Central memory CD8-positive, alpha-beta T cell (primary cell): ENCODE measurements around the gene TMEM132E.

Source experiments
- ATAC-seq: fragments of 150-1000 bp; cut with Tn5 transposase; replicated peaks from 2 replicates; pipeline ENCODE4 v1.10.0; 2022; ENCODE audit warnings: mild to moderate bottlenecking, moderate FRiP score, moderate number of reproducible peaks; ENCODE audit not compliant: poor library complexity, severe bottlenecking; ENCODE audit errors: extremely low read depth
- DNase-seq, 2 donors: peaks; one replicate each; pipeline ENCODE4 v3.0.0; 2021; ENCODE audit warnings: low spot score in 2 of 2
- H3K27ac Mint-ChIP-seq: one replicate; pipeline ENCODE4 v1.8.0; 2022; ENCODE audit warnings: low read depth, mild to moderate bottlenecking, moderate library complexity, mixed read lengths
- H3K27me3 Mint-ChIP-seq: one replicate; pipeline ENCODE4 v1.8.0; 2022; ENCODE audit warnings: mixed read lengths
- H3K36me3 Mint-ChIP-seq: one replicate; pipeline ENCODE4 v1.8.0; 2022; ENCODE audit warnings: mild to moderate bottlenecking, moderate library complexity, mixed read lengths; ENCODE audit not compliant: insufficient read depth
- H3K4me1 Mint-ChIP-seq: one replicate; pipeline ENCODE4 v1.8.0; 2022; ENCODE audit warnings: mixed read lengths
- H3K4me3 Mint-ChIP-seq: one replicate; pipeline ENCODE4 v1.8.0; 2022; ENCODE audit warnings: mild to moderate bottlenecking, moderate library complexity, mixed read lengths
- H3K9me3 Mint-ChIP-seq: one replicate; pipeline ENCODE4 v1.8.0; 2022; ENCODE audit warnings: mixed read lengths

Gene TMEM132E

DNA sequence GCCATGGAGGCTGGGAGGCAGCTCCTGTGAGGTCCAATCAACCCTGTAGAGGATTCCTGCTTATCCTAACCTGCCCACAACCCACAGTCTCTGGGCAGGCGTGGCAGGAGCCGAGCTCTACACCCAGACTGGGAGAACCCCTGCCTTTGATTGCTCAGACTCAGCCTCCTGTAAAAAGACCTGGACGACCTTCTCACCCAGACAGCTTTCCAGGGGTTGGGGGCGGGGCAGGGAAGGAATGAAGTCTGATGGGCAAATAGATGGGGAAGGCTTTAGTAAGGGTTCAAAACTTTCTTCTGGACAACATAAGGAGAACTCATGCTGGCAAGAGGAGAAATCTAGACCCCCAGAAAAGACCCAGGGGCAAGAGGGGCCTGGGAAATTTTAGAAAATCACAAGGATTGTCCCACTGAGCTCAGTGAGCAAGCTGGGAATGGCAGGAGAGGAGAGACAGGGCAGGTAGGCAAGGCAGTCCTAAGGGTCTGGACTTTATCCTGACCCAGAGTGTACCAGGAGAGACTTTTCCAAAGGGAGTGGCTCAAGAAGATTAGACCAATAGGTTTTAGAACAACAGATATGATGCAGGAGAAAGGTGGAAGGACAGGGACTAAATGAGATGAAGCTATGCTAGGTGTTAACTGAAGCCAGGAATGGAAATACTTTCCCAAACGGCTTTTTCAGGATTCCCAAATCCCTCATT lies 70.8 kb downstream of the TMEM132E start:
- ATAC-seq (no peak), DNase-seq (no peak)
- H3K27me3 Mint-ChIP-seq = peaks cover 71% of the 10 kb centered on the region
- no peaks in the 10 kb centered on the region for H3K4me1 Mint-ChIP-seq
- no peaks in the 10 kb centered on the region for H3K9me3 Mint-ChIP-seq
- H3K36me3 Mint-ChIP-seq = no peaks in the 10 kb centered on the region
- no peak overlapping the region for H3K27ac Mint-ChIP-seq
- H3K4me3 Mint-ChIP-seq = no peak overlapping the region

DNA sequence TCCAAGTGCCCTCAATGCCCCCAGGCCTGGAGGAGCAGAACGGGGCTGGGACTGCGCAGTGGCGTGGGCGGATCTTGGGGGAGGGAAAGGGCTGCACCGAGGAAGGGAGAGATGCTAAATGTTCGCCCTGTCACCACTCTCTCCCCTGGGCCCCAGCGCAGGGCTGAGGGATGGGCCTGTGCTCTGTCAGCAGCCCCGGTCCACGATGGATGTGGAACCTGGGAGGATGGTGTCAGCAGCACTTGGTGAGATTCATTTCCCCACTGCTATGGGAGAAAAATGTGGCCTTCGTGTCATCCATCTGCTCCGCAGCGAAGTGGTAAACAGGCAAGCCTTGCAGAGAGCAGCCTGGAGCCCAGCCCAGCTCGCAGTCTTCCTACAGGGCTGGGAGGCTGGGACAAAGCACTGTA lies 72.0 kb downstream of the TMEM132E start:
- ATAC-seq = no peak
- Mint-ChIP-seq H3K27me3 (peaks cover 59% of the 10 kb centered on the region), H3K4me1 (no peaks in the 10 kb centered on the region), H3K9me3 (no peaks in the 10 kb centered on the region), H3K4me3 (no peak overlapping the region), H3K36me3 (no peaks in the 10 kb centered on the region), H3K27ac (no peak overlapping the region)
- DNase-seq = no peak

DNA sequence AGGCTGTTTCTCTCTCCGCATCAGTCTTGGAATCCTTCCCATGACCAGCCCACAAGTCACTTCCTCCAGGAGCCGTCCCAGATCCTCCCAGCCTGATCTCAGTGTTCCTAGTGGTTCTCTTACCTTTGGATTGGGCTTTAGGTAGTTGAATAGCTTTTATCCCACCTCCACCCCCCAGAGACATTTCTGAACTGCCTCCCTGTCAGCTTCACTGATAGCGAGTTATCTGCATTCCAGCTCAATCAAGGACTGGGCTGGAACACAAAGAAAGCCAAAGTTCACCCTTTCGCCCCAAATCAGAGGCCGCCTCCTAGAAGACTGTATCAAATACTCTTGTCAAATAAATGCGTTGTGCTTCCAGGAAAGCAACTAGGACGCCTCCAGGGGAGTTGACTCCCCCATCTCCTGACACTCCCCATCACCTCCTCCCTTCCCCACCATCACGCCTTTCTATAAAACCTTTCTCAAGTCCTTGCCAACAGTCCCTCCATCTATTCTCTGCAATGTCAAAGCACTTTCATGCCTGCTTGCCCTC lies 72.7 kb downstream of the TMEM132E start:
- H3K27ac Mint-ChIP-seq = no peak overlapping the region
- H3K4me1 Mint-ChIP-seq = no peaks in the 10 kb centered on the region
- H3K27me3 Mint-ChIP-seq = peaks cover 53% of the 10 kb centered on the region
- no peaks in the 10 kb centered on the region for H3K9me3 Mint-ChIP-seq
- DNase-seq (no peak), ATAC-seq (no peak)
- H3K4me3 Mint-ChIP-seq = no peak overlapping the region
- H3K36me3 Mint-ChIP-seq = no peaks in the 10 kb centered on the region

DNA sequence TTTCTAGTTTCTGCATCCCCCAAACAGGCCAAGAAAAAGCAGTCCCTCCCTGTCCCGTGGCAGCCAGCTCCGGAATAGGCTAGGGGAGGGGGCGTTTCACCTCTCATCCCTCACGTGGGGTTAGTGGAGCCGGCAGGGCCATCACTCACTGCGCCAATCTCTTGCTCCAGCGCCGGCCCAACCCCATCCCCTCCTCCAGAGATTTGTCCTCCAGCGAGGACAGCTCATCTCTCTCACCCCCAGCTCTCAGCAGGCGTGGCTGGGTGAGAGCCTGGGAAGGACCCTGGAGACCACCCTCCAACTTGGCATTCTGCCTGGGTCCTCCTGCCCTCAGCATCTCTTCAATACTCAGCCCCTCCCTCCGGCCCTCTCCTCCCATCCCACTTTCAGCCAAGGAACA lies 74.1 kb downstream of the TMEM132E start:
- ATAC-seq = no peak
- DNase-seq = no peak
- no peaks in the 10 kb centered on the region for H3K9me3 Mint-ChIP-seq
- no peaks in the 10 kb centered on the region for H3K36me3 Mint-ChIP-seq
- H3K27me3 Mint-ChIP-seq = peaks cover 45% of the 10 kb centered on the region
- H3K27ac Mint-ChIP-seq = no peak overlapping the region
- H3K4me3 Mint-ChIP-seq = no peak overlapping the region
- no peaks in the 10 kb centered on the region for H3K4me1 Mint-ChIP-seq

DNA sequence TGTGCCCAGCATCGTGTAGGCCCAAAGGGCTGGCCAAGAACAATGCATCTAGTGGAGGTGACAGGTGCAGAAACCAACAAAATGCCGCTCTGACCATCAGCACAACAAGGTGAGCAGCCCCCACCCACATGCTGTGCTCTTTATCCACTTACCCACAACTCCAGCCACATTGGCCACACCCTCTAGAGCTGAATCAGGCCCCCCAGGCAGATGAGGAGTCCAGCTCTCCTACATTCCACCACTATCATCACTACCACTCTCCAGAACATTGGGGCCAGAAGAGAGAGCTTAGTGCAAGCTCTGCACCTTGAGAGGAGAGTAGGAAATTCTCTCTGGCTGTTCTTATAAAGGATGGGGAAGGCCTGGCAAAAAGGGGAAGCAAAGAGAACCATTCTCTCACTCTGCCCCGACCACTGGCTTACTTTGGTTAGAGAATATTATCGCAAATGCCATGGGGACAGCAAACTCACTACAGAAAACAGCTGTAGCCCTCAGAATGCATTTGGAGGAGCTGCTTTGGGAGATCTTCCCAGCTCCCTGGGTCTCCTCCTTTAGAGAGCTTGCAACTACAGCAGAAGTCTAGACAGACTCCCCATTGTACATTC lies 75.0 kb downstream of the TMEM132E start:
- DNase-seq (no peak), ATAC-seq (no peak)
- Mint-ChIP-seq H3K9me3 (no peaks in the 10 kb centered on the region), H3K27ac (no peak overlapping the region), H3K4me1 (no peaks in the 10 kb centered on the region), H3K36me3 (no peaks in the 10 kb centered on the region), H3K27me3 (peaks cover 45% of the 10 kb centered on the region), H3K4me3 (no peak overlapping the region)

DNA sequence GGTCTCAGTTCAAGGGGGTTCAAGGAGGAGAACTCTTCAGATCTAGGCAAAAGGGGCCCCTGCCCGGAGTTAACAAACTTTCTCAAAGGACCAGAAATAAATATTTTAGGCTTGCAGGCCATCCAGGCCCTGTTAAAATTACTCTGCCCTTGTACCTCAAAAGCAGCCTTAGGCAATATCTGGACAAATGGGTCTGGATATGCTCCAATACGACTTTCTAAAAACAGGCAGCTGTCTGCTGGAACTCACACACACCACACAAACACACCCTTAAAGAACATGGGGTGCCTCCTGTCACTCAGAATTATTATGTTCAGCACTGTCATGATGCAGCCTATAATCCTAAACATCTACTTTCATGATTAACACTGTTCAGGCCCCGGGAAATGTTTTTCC lies 75.5 kb downstream of the TMEM132E start:
- H3K36me3 Mint-ChIP-seq = no peaks in the 10 kb centered on the region
- H3K27me3 Mint-ChIP-seq = peaks cover 48% of the 10 kb centered on the region
- ATAC-seq = no peak
- H3K27ac Mint-ChIP-seq = no peak overlapping the region
- DNase-seq = no peak
- no peaks in the 10 kb centered on the region for H3K4me1 Mint-ChIP-seq
- H3K4me3 Mint-ChIP-seq = no peak overlapping the region
- no peaks in the 10 kb centered on the region for H3K9me3 Mint-ChIP-seq

DNA sequence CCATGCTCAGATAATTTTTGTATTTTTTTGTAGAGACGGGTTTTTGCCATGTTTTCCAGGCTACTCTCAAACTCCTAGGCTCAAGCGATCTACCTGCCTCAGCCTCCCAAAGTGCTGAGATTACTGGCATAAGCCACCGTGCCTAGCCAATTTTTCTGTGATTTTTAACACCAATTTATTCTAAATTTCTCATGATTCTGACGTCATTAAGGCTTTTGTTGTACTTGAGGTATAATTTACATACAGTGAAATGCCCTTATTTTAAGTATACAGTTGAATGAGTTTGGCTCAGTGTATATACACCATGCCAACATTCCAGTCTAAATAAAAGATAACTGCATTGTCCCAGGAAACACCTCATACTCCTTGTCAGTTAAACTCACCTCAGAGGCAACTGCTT lies 77.4 kb downstream of the TMEM132E start:
- peaks cover 50% of the 10 kb centered on the region for H3K27me3 Mint-ChIP-seq
- no peak for DNase-seq
- no peaks in the 10 kb centered on the region for H3K36me3 Mint-ChIP-seq
- H3K4me3 Mint-ChIP-seq = no peak overlapping the region
- ATAC-seq = no peak
- no peaks in the 10 kb centered on the region for H3K9me3 Mint-ChIP-seq
- no peak overlapping the region for H3K27ac Mint-ChIP-seq
- no peaks in the 10 kb centered on the region for H3K4me1 Mint-ChIP-seq

DNA sequence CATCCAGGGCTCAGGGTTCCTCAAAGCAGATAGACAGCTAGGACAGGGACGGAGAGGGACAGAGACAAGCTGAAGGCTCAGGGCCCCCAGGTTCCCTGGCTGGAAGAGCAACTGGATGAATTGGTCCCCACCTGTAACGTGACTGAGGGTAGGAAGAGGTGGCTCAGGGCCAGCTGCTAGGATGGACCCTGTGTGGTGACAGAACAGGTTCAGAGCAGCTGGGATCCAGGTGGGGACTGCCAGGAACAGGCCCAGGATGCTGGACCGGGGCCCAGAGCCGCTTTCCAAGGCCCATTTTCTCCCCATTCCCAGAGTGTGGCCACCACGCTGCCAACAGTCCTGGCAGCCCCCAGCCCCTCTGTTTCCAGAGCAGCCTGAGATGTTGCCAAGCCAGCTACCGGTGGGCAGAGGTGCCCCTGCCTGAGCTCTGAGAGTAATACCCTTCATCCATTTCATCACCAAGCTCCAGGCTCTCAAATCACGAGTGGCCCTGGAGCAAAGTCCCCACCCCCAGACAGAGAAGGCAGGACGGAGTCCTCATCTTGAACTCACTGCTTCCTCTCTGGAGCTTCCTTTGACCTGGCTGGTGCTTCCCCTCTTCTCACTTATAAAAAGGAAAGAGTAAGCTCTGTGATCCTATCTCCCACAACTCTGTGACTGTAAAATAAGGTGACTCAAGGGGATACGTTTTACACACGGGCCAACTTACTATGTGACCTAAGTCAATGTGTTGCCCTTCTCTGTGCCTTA lies 79.6 kb downstream of the TMEM132E start:
- ATAC-seq (no peak), DNase-seq (no peak)
- Mint-ChIP-seq H3K27ac (no peak overlapping the region), H3K9me3 (no peaks in the 10 kb centered on the region), H3K36me3 (no peaks in the 10 kb centered on the region), H3K4me3 (no peak overlapping the region), H3K27me3 (peaks cover 41% of the 10 kb centered on the region), H3K4me1 (no peaks in the 10 kb centered on the region)

DNA sequence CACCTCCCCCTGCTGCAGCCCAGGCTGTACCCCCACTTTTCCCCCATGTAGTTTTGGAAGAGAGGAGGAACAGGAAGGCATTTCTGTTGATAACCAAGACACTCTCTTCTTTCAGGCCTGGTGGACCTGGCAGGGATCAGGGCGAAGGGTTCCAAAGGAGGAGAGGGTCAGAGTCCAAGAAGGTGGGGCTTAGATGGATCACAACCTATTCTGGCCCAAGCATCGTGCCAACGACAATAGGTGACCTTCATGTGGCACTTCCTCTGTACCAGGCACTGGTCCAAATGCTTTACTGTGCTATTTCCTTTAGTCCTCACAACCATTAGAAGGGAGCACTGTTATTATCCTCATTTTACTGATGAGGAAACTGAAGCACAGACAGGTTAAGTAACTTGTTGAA lies 84.3 kb downstream of the TMEM132E start:
- no peaks in the 10 kb centered on the region for H3K4me1 Mint-ChIP-seq
- no peak for DNase-seq
- no peaks in the 10 kb centered on the region for H3K36me3 Mint-ChIP-seq
- no peak for ATAC-seq
- H3K27ac Mint-ChIP-seq = no peak overlapping the region
- no peaks in the 10 kb centered on the region for H3K9me3 Mint-ChIP-seq
- no peak overlapping the region for H3K4me3 Mint-ChIP-seq
- H3K27me3 Mint-ChIP-seq = peaks cover 61% of the 10 kb centered on the region

DNA sequence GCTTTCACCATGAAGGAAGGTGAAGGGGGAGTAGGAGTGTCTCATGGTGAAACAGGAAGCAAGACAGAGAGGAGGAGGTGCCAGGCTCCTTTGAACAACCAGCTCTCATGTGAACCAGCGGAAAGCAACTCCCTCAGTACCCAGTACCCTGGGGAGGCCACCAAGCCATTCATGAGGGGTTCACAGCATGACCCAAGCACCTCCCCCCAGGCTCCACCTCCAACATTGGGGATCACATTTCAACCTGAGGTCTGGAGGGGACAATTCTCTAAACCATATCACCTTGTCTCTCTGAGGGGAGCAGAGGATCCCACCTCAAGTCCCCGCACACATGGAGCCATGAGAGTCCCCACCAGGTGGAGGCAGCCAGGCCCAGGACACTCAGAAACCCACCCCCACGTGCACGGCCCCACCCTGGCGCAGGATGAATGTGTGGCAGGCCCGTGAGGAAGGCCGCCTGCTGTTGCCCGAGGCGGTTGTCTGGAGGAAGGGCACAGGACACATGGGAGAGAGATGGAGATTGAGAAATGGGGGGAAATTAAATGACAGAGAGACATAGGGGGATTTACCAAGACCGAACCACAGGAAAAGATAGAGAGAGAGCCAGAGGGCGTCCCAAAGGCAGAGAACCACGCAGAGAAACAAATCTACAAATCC lies 85.9 kb downstream of the TMEM132E start:
- H3K36me3 Mint-ChIP-seq = no peaks in the 10 kb centered on the region
- H3K27ac Mint-ChIP-seq = no peak overlapping the region
- no peak overlapping the region for H3K4me3 Mint-ChIP-seq
- no peak for ATAC-seq
- no peaks in the 10 kb centered on the region for H3K9me3 Mint-ChIP-seq
- H3K4me1 Mint-ChIP-seq = no peaks in the 10 kb centered on the region
- H3K27me3 Mint-ChIP-seq = peaks cover 62% of the 10 kb centered on the region
- DNase-seq = no peak

DNA sequence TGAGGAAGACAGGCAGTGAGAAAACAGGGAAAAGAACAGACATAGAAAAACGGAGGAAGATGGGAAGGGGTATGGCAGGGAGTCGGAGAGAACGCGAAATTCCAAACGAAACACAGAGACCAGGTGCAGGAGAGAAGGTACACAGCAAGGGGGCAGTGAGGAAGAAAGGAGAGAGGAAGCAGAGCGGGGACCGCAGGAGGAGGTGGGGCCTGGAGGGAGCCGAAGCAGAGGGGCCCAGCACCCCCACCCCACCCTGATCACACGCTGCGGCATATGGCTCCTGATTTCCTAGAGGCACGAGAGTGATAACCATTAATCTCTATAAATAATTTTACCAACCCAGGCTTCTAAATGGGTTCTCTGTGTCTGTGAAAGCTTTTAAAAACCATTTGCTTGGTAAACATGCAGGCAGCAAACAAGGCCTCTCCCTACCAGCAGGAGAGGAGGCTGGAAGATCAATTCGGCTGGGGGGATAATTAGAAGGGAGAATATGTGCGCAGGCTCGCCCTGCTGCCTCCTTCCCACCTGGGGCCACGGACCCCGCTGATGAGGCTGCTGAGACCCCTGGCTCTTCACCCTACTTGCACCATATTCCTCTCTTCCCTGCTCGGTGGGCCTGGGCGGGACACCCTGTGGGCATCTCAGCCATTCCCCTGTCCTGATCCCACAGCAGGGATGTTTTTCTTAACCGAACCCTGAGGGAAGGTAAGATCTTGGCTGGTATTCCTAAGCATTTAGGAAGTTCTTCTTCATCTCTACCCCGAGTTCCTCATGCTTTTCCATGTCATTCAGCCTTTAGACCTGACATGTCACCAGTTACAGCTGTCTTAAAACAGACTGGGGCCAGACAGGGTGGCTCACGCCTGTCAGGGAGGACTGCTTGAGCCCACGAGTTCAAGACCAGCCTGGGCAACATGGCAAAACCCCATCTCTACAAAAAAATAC lies 86.7 kb downstream of the TMEM132E start:
- Mint-ChIP-seq H3K4me3 (no peak overlapping the region), H3K9me3 (no peaks in the 10 kb centered on the region), H3K27ac (no peak overlapping the region), H3K36me3 (no peaks in the 10 kb centered on the region), H3K4me1 (no peaks in the 10 kb centered on the region), H3K27me3 (peaks cover 62% of the 10 kb centered on the region)
- ATAC-seq (no peak), DNase-seq (no peak)

DNA sequence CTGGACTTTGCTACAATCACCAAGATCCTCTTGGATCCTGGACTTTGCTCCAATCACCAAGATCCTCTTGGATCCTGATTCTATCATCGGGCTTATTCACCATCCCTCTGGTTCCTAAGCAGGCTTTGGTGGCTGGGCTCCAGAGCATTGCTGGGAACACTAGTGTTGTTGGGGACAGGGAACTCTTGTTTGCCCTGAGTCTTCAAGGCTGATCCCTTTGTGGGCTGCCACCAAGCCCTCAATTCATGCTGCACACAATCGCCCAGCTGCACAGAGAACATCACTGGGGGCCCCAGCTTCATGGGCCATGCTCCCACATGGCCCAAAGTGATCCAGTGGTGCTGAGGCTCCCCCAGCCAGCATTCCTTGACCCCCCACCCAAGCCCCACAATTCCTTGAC lies 88.3 kb downstream of the TMEM132E start:
- ATAC-seq (no peak), DNase-seq (no peak)
- peaks cover 52% of the 10 kb centered on the region for H3K27me3 Mint-ChIP-seq
- no peaks in the 10 kb centered on the region for H3K9me3 Mint-ChIP-seq
- H3K27ac Mint-ChIP-seq = no peak overlapping the region
- no peaks in the 10 kb centered on the region for H3K4me1 Mint-ChIP-seq
- H3K36me3 Mint-ChIP-seq = no peaks in the 10 kb centered on the region
- no peak overlapping the region for H3K4me3 Mint-ChIP-seq
